HCT116 (cell line): ENCODE data around the gene SPTLC3.

Experiments
- CTCF ChIP-seq, 3 experiments: fragments of 200-600 bp in 1 of 3; sonication (generic) in 1 of 3; IDR thresholded peaks in 2 of 3; conservative IDR thresholded peaks in 1 of 3; 2 replicates each; pipeline ENCODE4 v1.5.1; 2012 to 2017; ENCODE audit warnings: low read depth in 2 of 3, low read length in 2 of 3, antibody characterized with exemption in 1 of 3, borderline replicate concordance in 1 of 3, control low read depth in 1 of 3, mild to moderate bottlenecking in 1 of 3, mixed read lengths in 1 of 3, mixed run types in 1 of 3, moderate library complexity in 1 of 3; ENCODE audit not compliant: insufficient read depth in 1 of 3
- EZH2 ChIP-seq: fragments of 200-600 bp; sonication (generic); IDR thresholded peaks from 2 replicates; pipeline ENCODE4 v1.6.1; 2017; ENCODE audit warnings: antibody characterized with exemption, mixed run types
- MAX ChIP-seq: IDR thresholded peaks from 2 replicates; pipeline ENCODE4 v1.6.1; 2012
- POLR2A ChIP-seq: IDR thresholded peaks from 2 replicates; pipeline ENCODE4 v1.7.0; 2011; ENCODE audit warnings: borderline replicate concordance; ENCODE audit not compliant: insufficient read depth, insufficient read length; ENCODE audit errors: extremely low read depth
- POLR2AphosphoS5 ChIP-seq: IDR thresholded peaks from 2 replicates; pipeline ENCODE4 v1.6.1; 2011; ENCODE audit warnings: mild to moderate bottlenecking, low read depth, low read length, moderate library complexity
- SIN3A ChIP-seq: IDR thresholded peaks from 2 replicates; pipeline ENCODE4 v1.6.1; 2012; ENCODE audit warnings: low read depth
- TCF7L2 ChIP-seq: IDR thresholded peaks from 2 replicates; pipeline ENCODE4 v1.7.0; 2011; ENCODE audit warnings: borderline replicate concordance, inconsistent platforms; ENCODE audit not compliant: insufficient read depth, insufficient read length; ENCODE audit errors: extremely low read depth
- ZFX ChIP-seq: fragments of 450-650 bp; IDR thresholded peaks from 2 replicates; pipeline ENCODE4 v1.6.1; 2017
- TF ChIP-seq, protein P1 (sequence below): IDR thresholded peaks from 2 replicates; pipeline ENCODE4 v1.6.1; 2012

DNA sequence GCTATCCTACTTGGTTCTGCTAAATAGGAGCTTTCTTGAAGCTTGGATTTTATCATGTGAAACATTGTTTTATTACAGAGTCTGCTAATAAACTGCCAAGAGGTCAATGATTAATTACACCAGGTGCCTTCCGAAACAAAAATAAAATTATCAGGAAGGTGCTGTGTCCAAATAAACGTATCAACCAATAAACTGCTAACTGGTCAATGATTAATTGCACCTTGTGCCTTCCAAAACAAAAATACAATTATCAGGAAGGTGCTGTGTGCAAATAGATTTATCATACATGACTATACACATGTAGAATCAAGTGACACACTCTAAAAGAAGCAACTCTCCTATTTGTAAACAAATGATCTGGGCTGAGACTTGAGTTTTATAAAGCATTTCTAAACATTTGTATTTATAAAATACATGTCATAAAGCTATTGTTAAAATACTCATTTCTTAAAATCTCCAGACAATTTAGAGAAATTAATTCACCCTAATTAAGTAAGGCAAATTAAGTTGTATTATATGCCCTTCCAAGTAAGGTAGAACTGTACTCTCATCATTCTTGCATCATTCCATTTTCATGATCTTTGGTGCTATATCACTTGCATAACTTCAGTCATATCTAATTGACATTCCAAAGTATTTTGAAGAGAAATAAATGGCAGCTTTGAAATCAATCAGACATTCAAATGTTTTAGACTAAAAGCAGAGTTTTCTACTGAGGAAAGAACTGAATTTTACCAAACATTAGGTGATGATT, 26.8 kb downstream of the SPTLC3 start:
- no peak for TF ChIP-seq CTCF (IDR thresholded peaks at IDR 0.05 in 2 of 3, conservative IDR thresholded peaks at IDR 0.05 in 1 of 3; ENCODE audit: borderline replicate concordance in 1 of 3, insufficient read depth in 1 of 3, low read depth in 2 of 3, low read length in 2 of 3)
- no peak for TF ChIP-seq EZH2
- no peak for TF ChIP-seq POLR2AphosphoS5
- TF ChIP-seq SIN3A: no peak
- TF ChIP-seq, protein P1, sequence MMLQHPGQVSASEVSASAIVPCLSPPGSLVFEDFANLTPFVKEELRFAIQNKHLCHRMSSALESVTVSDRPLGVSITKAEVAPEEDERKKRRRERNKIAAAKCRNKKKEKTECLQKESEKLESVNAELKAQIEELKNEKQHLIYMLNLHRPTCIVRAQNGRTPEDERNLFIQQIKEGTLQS: no peak
- TF ChIP-seq POLR2A: no peak
- TF ChIP-seq MAX: no peak
- TF ChIP-seq TCF7L2: no peak
- no peak for TF ChIP-seq ZFX
